KOPT-K1 (cell line): ENCODE results near the gene PARM1.
"Not testable (repeated sequence)": the region's sequence is repeated elsewhere in the genome, so short reads cannot be mapped to it uniquely, and the experiment has no call there.

Source experiments
- H3K27ac ChIP-seq: fragments of 200-600 bp; sonication (generic); 2 replicates; pipeline ENCODE4 v1.5.1; 2016; ENCODE audit warnings: antibody characterized with exemption, mild to moderate bottlenecking, low read depth, low read length; ENCODE audit not compliant: poor library complexity, severe bottlenecking
- H3K36me3 ChIP-seq: fragments of 200-600 bp; sonication (generic); 2 replicates; pipeline ENCODE4 v1.5.1; 2017; ENCODE audit warnings: antibody characterized with exemption, mild to moderate bottlenecking, low read length, moderate library complexity; ENCODE audit not compliant: insufficient read depth
- H3K9me3 ChIP-seq: fragments of 200-600 bp; sonication (generic); 2 replicates; pipeline ENCODE4 v1.5.1; 2017; ENCODE audit warnings: antibody characterized with exemption, low read length, mild to moderate bottlenecking; ENCODE audit not compliant: insufficient read depth, poor library complexity, severe bottlenecking

The PARM1 gene

DNA sequence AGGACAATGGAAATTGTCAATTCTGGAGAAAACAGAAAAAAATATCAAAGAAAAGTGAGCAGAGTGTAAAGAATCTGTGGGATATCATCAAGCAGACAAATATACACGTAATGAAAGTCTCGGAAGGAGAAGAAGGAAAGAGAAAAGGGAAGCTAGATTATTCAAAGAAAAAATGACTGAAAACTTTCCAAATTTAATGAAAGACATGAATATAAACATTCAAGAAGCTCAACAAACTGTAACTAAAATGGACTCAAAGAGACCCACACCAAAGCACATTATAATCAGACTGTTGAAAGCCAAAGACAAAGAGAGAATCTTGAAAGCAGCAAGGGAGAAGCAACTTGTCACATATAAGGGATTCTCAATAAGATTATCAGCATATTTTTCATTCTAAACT lies 28.3 kb downstream of the PARM1 start:
- Histone ChIP-seq H3K9me3 (no peaks in the 10 kb centered on the region), H3K36me3 (no peaks in the 10 kb centered on the region), H3K27ac (no peak overlapping the region)

DNA sequence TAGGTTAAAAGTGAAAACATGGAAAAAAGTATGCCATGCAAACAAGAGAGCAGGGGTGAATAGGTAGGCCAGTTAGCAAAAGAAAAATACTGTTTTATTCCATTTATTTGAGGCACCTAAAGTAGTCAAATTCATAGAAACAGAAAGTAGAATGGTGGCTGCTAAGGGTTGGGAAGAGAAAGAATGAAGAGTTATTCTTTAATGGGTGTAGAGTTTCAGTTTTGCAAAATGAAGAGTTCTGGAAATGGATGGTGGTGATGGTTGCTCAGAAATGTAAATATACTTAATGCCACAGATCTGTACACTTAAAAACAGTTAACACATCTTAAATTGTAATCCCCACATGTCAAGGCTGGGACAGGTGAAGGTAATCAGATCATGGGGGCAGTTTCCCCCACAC lies 29.7 kb downstream of the PARM1 start:
- Histone ChIP-seq H3K9me3 (no peaks in the 10 kb centered on the region), H3K36me3 (no peaks in the 10 kb centered on the region), H3K27ac (no peak overlapping the region)

DNA sequence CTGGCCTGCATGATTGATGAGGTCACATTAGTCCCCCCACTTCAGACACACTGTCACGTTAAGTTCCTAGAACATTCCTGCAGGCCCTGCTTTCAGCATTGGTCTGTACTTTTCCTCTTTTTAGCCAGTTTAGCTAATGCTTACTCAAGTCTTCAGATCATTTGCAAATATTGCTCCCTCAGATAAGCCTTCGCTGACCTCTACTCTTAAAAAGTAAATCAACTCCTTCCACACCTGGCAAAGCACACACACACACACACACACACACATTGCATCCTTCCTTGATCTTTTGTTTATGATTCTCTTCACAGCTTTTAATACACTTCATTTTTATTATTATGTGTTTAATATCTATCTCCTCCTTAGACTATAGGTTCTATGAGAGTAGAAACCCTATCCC lies 31.4 kb downstream of the PARM1 start:
- H3K9me3 ChIP-seq: no peaks in the 10 kb centered on the region
- no peak overlapping the region for H3K27ac ChIP-seq
- H3K36me3 ChIP-seq: no peaks in the 10 kb centered on the region

DNA sequence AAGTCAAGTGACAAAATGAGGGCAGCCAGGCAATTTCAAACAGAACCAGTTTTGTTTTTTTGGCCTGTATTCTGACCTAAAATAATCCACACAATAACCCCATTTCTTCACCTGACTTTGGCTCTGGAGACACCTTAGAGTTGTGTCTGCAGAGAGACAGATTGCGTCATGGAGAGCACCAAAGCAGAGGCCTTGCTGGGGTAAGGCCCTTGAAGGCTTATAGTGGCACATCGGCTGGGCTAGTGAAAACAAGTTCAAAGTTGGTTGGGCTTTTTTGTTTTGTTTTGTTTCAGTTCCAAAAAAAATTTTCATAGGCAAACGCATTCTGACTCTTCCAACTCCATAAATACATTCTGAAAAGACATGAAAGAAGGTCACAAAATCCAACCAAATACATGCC lies 34.4 kb downstream of the PARM1 start:
- Histone ChIP-seq H3K36me3 (no peaks in the 10 kb centered on the region), H3K9me3 (no peaks in the 10 kb centered on the region), H3K27ac (no peak overlapping the region)

DNA sequence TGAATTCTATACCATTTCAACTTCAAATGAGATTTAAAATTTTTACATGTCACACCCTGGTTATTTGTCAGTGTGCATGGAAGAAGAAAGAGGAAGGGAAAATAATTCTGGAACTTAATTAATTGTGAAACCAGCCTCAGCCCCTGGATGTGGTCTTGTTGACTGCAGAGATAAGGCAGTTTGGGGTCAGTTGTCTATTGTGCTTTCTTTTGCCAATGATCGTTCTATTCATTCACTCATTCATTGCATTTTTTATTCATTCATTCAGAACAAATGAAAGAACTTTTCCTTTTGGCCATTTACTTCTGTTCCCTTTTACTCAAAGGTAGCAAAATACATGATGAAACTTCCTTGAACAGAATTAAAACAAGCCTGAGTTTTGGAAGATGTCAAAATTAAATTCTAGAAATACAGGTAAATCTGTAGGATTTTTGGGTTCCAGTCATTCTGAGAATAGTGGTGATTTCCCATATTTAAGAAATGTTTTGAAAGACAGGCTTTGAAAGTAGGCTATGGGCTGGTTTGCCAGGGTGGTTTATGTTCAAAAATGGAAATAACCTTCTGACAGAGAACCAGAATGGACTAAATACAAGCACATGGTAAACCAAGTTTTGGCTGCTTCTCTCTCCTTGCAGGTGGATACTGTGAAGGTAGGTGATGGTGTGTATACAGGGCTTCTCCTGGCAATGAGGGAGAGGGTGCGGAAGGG lies 35.7 kb downstream of the PARM1 start:
- no peak overlapping the region for H3K27ac ChIP-seq
- no peaks in the 10 kb centered on the region for H3K36me3 ChIP-seq
- no peaks in the 10 kb centered on the region for H3K9me3 ChIP-seq

DNA sequence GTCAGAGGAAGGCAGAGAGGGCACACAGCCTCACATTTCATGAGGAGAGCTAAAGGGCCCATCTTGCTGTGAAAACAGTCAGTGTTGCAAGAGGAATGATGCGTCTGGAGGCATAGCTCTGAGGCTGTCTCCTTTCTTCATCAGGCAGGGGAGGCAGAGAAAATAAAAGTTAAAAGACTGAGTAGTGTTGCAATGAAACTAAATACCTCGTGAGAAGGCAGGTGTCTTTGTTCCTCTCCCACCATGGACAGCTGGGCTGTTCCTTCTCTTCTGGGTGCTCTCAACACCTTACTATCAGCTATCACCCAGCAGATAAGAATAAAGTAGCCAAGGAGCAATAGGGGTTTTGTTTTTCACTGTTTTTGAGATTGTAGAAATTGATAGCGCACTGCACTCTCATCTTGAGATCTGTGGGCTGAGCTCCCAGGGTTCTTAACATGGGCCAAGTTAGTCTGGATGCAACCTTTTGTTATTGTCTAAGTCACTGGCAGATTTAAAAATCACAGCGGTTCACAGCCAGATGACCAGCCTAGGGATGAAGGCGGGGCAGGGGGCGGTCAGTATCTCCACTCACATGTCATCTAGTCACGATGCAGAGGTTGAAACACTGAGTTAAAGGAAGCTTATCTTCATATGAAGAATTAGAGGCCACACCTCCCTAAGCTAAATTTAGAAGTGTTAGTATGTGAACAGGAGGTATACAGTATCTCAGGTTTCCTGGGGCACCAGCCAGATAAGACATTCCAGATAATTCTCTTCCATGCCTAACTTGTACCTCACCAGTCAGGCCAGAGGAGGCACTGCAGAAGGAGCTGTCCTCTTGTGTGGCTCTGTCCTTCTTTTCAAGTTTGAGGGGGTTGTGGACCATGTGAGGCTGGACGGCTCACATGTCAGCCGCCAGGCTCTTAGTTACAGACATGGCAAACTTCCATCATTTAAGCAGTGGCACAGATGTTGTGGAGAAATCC lies 36.9 kb downstream of the PARM1 start:
- no peaks in the 10 kb centered on the region for H3K9me3 ChIP-seq
- H3K36me3 ChIP-seq: no peaks in the 10 kb centered on the region
- no peak overlapping the region for H3K27ac ChIP-seq

DNA sequence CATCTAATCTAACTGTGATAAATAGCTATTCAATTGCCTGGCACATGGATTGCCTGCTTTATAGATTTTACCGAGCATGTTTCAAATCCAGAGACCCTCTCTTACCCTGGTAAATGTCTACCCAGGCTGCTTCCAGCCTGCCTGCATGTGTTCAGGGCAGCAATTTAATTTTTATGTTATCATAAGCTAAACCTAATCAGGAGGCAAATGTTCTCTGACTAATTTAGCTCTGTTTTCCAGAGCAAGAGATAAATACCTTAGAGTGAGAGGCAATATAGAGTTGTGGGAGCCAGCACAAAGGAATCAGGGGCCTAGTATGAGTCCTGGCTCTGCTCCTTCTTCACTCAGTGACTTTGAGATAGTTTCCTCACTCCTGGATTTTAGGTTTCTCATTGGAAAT lies 37.7 kb downstream of the PARM1 start:
- H3K36me3 ChIP-seq: no peaks in the 10 kb centered on the region
- H3K9me3 ChIP-seq: no peaks in the 10 kb centered on the region
- no peak overlapping the region for H3K27ac ChIP-seq

DNA sequence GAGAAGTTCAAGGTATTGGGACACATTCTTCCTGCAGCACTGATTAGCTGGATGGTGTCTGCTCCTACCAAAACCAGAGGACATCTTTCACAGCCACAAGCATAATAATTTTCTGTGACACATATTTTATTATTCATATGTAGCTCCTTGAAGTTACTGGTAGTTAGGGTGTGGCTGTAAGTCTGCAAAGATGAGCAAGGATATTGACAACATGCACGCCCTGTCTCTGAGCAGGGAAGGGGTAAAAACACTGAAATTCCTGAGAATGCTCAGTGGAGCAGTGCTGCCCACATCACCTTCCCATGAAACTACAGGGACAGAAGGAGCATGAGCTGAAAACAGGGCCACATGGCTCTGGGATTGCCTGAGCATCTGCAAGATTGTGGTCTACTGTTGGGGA lies 38.9 kb downstream of the PARM1 start:
- Histone ChIP-seq H3K9me3 (no peaks in the 10 kb centered on the region), H3K36me3 (no peaks in the 10 kb centered on the region), H3K27ac (no peak overlapping the region)

DNA sequence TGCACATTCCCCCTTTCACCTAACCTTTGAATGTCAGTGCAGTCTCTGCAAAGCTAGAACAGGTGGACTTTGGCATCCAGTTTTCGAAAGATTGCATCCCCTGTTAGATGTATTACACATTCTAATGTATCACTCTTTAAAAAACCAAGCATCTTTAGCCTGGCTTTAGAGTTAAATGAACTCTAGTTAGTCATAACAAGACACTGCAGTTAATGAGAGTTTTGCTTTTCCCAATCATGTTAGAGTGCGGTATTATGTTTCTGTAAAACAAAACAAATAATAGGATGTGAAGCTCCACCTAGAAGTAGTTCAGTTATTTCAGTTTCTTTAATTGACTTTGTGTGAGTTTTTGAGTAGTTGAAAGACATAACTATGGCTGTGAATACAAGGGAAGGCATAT lies 42.2 kb downstream of the PARM1 start:
- Histone ChIP-seq H3K36me3 (no peaks in the 10 kb centered on the region), H3K27ac (no peak overlapping the region), H3K9me3 (no peaks in the 10 kb centered on the region)

DNA sequence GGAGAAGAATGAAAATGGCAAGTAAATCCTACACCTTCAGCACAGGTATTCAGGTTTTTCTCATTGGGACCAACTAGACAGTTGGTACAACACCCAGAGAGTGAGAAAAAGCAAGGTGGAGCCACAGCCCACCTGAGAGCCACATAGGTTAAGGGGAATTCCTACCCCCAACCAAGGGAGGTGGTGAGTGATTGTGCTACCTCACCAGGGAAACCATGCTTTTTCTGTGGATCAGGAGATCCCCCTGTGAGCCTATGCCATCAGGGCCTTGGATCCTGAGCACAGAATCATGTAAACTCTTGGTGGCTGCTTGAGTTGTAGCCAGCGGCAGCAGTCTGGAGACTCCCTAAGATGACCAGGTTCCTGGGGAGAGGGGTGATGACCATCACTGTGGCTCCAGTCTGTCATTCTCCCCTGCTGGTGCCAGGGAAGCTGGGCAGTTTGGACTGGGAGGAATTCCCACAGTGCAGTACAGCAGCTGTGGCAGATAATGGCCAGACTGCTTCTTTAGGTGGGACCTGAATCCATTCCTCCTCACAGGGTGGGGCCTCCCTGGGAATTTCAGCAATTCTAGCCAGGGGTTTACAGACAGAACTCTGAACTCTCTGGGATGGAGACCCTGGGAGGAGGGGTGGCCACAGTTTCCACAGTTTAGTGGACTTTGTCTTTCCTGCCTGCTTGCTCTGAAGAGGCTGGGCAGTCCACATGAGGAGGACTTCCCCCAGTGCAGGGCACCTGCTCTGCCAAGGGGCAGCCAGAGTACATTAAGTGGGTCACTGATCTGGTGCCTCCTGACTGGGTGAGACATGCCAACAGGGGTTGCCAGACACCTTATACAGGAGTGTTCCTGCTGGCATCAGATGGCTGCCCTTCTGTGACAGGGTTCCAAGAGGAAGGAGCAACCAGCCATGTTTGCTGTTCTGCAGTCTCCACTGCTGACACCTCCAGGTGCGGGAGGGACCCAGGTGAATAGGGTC lies 43.2 kb downstream of the PARM1 start:
- Histone ChIP-seq H3K36me3 (no peaks in the 10 kb centered on the region), H3K27ac (no peak overlapping the region)

DNA sequence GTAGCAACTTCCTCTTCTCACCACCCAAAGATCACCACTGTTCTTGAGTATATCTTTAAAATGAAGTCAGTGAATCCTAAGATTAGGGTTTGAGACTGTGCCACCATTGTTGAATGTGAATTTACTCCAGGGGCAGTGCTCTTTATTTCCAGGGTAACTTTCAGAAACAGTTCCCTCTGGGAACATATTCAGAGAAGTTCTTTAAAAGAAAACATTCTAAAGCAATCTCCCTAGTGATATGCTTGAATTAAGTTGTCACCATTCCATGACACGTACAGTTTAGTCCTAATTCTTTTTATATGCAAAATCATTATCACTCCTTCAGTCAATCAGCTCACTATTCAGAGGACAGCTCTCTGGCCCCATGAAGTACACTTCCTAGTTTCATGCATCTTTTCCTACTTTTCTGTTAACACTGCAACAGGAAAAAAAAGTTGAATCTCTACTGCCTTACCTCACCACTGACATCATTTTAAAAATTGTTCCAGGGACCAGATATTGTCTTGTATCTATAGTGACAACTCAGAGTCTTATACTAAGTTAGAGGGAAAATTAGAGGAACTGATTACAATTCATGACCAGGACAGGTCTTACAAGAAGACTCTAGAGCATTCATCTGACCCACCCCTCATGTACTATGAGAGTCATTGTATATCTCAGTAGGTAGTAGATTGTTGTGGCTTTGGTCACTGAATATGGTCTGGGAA lies 49.8 kb downstream of the PARM1 start:
- no peaks in the 10 kb centered on the region for H3K36me3 ChIP-seq
- no peak overlapping the region for H3K27ac ChIP-seq
- no peaks in the 10 kb centered on the region for H3K9me3 ChIP-seq

More for the DNA sequence above, 43.2 kb downstream of the PARM1 start:
- no peaks in the 10 kb centered on the region for H3K9me3 ChIP-seq

DNA sequence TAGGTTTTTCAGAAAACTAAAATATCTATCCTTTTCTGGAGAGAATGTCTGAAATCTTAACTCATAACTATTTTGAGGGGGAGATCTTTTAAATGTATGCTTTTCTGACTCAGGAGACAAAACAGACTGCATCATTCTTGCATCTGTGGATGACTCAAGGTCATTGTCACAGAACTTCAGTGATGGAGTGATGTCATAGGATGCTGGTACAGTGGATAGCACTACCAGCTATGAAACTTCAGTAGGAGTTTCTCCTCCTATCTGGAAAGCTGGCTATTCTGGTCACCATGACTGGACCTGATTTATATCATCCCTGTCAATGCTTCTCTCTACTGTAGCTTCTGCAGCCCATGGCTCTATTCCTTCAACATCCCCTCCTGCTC lies 50.3 kb downstream of the PARM1 start:
- H3K27ac ChIP-seq: no peak overlapping the region
- H3K9me3 ChIP-seq: no peaks in the 10 kb centered on the region
- no peaks in the 10 kb centered on the region for H3K36me3 ChIP-seq

DNA sequence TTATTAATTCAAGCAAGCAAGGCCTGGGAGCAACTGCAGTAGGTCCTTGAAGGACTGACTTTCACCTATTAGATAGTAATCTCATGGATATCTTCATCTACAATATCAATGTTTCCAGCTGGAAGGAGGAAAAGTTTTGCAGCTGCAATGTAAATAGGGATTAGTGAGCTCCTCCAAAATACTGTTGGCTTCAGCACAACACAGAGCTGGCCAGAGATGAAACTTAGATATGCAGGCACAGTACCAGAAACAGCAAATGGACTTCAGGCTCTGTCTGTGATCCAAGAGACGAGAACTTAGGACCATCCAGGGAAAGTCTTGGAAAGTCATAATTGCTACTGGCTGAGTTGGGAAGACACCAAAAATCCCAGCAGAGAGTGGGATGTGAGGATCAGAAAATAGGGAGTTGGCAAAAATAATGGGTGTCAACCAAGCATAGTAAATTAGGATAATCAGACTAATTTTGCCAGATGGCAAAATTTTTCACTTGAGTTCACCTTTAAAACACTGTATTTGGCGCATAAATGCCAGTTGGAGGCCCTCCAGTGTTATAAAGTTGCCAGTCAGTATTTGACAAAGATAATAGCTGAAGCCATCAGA lies 57.5 kb downstream of the PARM1 start:
- no peaks in the 10 kb centered on the region for H3K9me3 ChIP-seq
- no peak overlapping the region for H3K27ac ChIP-seq
- no peaks in the 10 kb centered on the region for H3K36me3 ChIP-seq

DNA sequence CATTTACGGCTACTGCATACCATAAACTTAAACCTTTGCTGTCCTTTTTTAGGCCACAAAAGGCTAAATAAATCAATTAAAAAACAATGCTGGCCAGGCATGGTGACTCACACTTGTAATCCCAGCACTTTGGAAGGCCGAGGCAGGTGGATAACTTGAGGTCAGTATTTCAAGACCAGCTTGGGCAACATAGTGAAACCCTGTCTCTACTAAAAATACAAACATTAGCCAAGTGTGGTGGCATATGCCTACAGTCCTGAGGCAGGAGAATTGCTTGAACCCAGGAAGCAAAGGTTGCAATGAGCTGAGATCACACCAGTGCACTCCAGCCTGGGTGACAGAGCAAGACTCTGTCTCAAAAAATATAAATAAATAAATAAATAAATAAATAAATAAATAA lies 61.5 kb downstream of the PARM1 start:
- not testable (repeated sequence) for H3K36me3 ChIP-seq, H3K9me3 ChIP-seq, H3K27ac ChIP-seq
